Progenitor cell of endocrine pancreas (in vitro differentiated cells): ENCODE measurements around the gene NSMF. TPM values are rescaled to one million over a fixed set of nuclear protein-coding genes. Genes with fewer than 3 reads are reported as not detected.
"Not testable (repeated sequence)": the region's sequence is repeated elsewhere in the genome, so short reads cannot be mapped to it uniquely, and the experiment has no call there.

ENCODE experiments used
- DNase-seq: peaks from one replicate; pipeline ENCODE4 v3.0.0; 2021; ENCODE audit warnings: low spot score; ENCODE audit not compliant: unreplicated experiment
- H3K27ac Mint-ChIP-seq: 2 replicates; pipeline ENCODE4 v1.8.0; 2021; ENCODE audit warnings: mild to moderate bottlenecking, moderate library complexity, mixed read lengths
- H3K27me3 Mint-ChIP-seq: 2 replicates; pipeline ENCODE4 v1.8.0; 2021; ENCODE audit warnings: mixed read lengths
- H3K36me3 Mint-ChIP-seq: 2 replicates; pipeline ENCODE4 v1.8.0; 2022; ENCODE audit warnings: mixed read lengths; ENCODE audit not compliant: insufficient read depth
- H3K4me1 Mint-ChIP-seq: 2 replicates; pipeline ENCODE4 v1.8.0; 2021; ENCODE audit warnings: low read depth, mixed read lengths
- H3K4me3 Mint-ChIP-seq: 2 replicates; pipeline ENCODE4 v1.8.0; 2021; ENCODE audit warnings: low read depth, mild to moderate bottlenecking, moderate library complexity, mixed read lengths
- H3K9me3 Mint-ChIP-seq: 2 replicates; pipeline ENCODE4 v1.8.0; 2021; ENCODE audit warnings: low read depth, mixed read lengths
- CTCF ChIP-seq: fragments of 200-600 bp; sonication (generic); IDR thresholded peaks from one replicate; pipeline ENCODE4 v1.5.0; 2021; ENCODE audit warnings: antibody characterized with exemption, mild to moderate bottlenecking; ENCODE audit not compliant: unreplicated experiment
- total RNA-seq: library from RNA; stranded (reverse); gene quantifications from 2 replicates; pipeline ENCODE4 v1.2.1, GENCODE V29; 2021

NSMF gene
- total RNA-seq, 1 donor from 2014 or later, result 57.4 TPM

GRCh38 chr9:137410891-137411249, 48.3 kb downstream of the NSMF start:
- no peak overlapping the region for H3K27ac Mint-ChIP-seq
- H3K4me3 Mint-ChIP-seq, result no peak overlapping the region
- no peak for DNase-seq
- no peak for TF ChIP-seq CTCF
- H3K9me3 Mint-ChIP-seq, result no peaks in the 10 kb centered on the region
- peaks cover 6% of the 10 kb centered on the region for H3K36me3 Mint-ChIP-seq
- no peaks in the 10 kb centered on the region for H3K27me3 Mint-ChIP-seq
- H3K4me1 Mint-ChIP-seq, result no peaks in the 10 kb centered on the region

GRCh38 chr9:137410236-137410890, 48.8 kb downstream of the NSMF start:
- H3K36me3 Mint-ChIP-seq, H3K27ac Mint-ChIP-seq, DNase-seq, H3K9me3 Mint-ChIP-seq, H3K27me3 Mint-ChIP-seq, H3K4me3 Mint-ChIP-seq, H3K4me1 Mint-ChIP-seq: not testable (repeated sequence)

- TF ChIP-seq CTCF, result no peak
- Mint-ChIP-seq H3K4me3 (no peak overlapping the region), H3K27ac (no peak overlapping the region), H3K4me1 (no peaks in the 10 kb centered on the region), H3K27me3 (no peaks in the 10 kb centered on the region), H3K9me3 (no peaks in the 10 kb centered on the region), H3K36me3 (peaks cover 4% of the 10 kb centered on the region)
- DNase-seq, result no peak
These were observed 49.6 kb downstream of the NSMF start for GRCh38 chr9:137409515-137409914.

GRCh38 chr9:137408651-137409405, 50.3 kb downstream of the NSMF start:
- Mint-ChIP-seq H3K27ac (no peak overlapping the region), H3K36me3 (no peaks in the 10 kb centered on the region)
- TF ChIP-seq CTCF, result no peak

GRCh38 chr9:137407590-137408300, 51.4 kb downstream of the NSMF start:
- no peaks in the 10 kb centered on the region for H3K27me3 Mint-ChIP-seq
- H3K27ac Mint-ChIP-seq, result no peak overlapping the region
- no peaks in the 10 kb centered on the region for H3K36me3 Mint-ChIP-seq
- no peak for DNase-seq
- H3K4me3 Mint-ChIP-seq, result no peak overlapping the region
- H3K9me3 Mint-ChIP-seq, result no peaks in the 10 kb centered on the region
- no peak for TF ChIP-seq CTCF
- no peaks in the 10 kb centered on the region for H3K4me1 Mint-ChIP-seq

More at GRCh38 chr9:137408651-137409405, 50.3 kb downstream of the NSMF start:
- Mint-ChIP-seq H3K4me1 (no peaks in the 10 kb centered on the region), H3K9me3 (no peaks in the 10 kb centered on the region), H3K4me3 (no peak overlapping the region), H3K27me3 (no peaks in the 10 kb centered on the region)
- no peak for DNase-seq
